HCT116 (cell line): ENCODE data around the gene PRPF40B. TPM values are rescaled to one million over a fixed set of nuclear protein-coding genes. Genes with fewer than 3 reads are reported as not detected.

Experiments
- ATAC-seq: fragments of 200-7000 bp; cut with Tn5 transposase; 2 replicates; pipeline ENCODE4 v1.9.1; 2020; ENCODE audit warnings: mild to moderate bottlenecking, moderate library complexity
- BruUV-seq: library from RNA; stranded (reverse); fragments of 400-500 nt; replicated peaks from 2 replicates; lab custom pipeline; 2021; lab: Mats Ljungman, UMichigan
- CTCF ChIA-PET: fragments of 300-600 bp; sonication (Branson Sonifier 250); formaldehyde crosslinking; loops from one replicate; lab custom pipeline; 2021; ENCODE audit warnings: antibody characterized with exemption; lab: Charles Lee
- POLR2A ChIA-PET: fragments of 300-600, 350-600 bp; sonication (Branson Sonifier 250); formaldehyde crosslinking; loops from one replicate; lab custom pipeline; 2021; ENCODE audit warnings: antibody characterized with exemption; lab: Charles Lee
- RAD21 ChIA-PET, 2 experiments: fragments of 300-600 bp; sonication (Branson Sonifier 250); formaldehyde crosslinking; loops; one replicate each; lab custom pipeline; 2023; ENCODE audit warnings: low total read pairs in 2 of 2; ENCODE audit not compliant: uncharacterized antibody in 2 of 2, unreplicated experiment in 2 of 2, low non-redundant PET in 1 of 2; lab: Charles Lee
- DNase-seq: peaks from one replicate; pipeline ENCODE4 v3.0.0-alpha.2; 2010; ENCODE audit warnings: low read depth, low spot score
- H2AFZ ChIP-seq: fragments of 200-600 bp; shearing (Covaris generic), sonication (generic); 2 replicates; pipeline ENCODE4 v1.6.1; 2017; ENCODE audit warnings: low read depth, mixed run types, mixed read lengths, antibody characterized with exemption, low read length; ENCODE audit not compliant: poor library complexity, severe bottlenecking
- H3K27ac ChIP-seq: 2 replicates; pipeline ENCODE4 v1.5.1; 2012; ENCODE audit warnings: low read depth, low read length
- H3K27me3 ChIP-seq: fragments of 200-600 bp; sonication (generic); 2 replicates; pipeline ENCODE4 v1.6.1; 2016; ENCODE audit warnings: mixed run types, low read length, mixed read lengths; ENCODE audit not compliant: insufficient read depth
- H3K36me3 ChIP-seq, 2 experiments: fragments of 200-500 bp in 1 of 2; fragments of 200-600 bp in 1 of 2; sonication (Bioruptor generic) in 1 of 2; sonication (generic) in 1 of 2; 2 replicates each; pipeline versions ENCODE4 v1.5.1 to v1.6.1; 2014 to 2016; ENCODE audit warnings: low read length in 2 of 2, inconsistent platforms in 1 of 2, mixed read lengths in 1 of 2, mixed run types in 1 of 2; ENCODE audit not compliant: insufficient read depth in 2 of 2, control insufficient read depth in 1 of 2
- H3K4me1 ChIP-seq, 2 experiments: fragments of 200-600 bp in 1 of 2; sonication (generic) in 1 of 2; 2 replicates each; pipeline versions ENCODE4 v1.5.1 to v1.6.1; 2012 to 2017; ENCODE audit warnings: low read length in 2 of 2, inconsistent platforms in 1 of 2, mild to moderate bottlenecking in 1 of 2, mixed read lengths in 1 of 2, mixed run types in 1 of 2, moderate library complexity in 1 of 2; ENCODE audit not compliant: insufficient read depth in 2 of 2, control insufficient read depth in 1 of 2
- H3K4me2 ChIP-seq: fragments of 200-600 bp; sonication (generic); 2 replicates; pipeline ENCODE4 v1.6.1; 2017; ENCODE audit warnings: mixed run types, low read length, mixed read lengths
- H3K4me3 ChIP-seq, 2 experiments: fragments of 200-600 bp in 1 of 2; sonication (generic) in 1 of 2; replicated peaks in 1 of 2; 2 replicates each; pipeline ENCODE4 v1.5.1; 2011 to 2016; ENCODE audit warnings: low read length in 2 of 2, control low read depth in 1 of 2, low read depth in 1 of 2, mild to moderate bottlenecking in 1 of 2, mixed read lengths in 1 of 2, mixed run types in 1 of 2
- H3K79me2 ChIP-seq: fragments of 200-600 bp; sonication (generic); 2 replicates; pipeline ENCODE4 v1.6.1; 2017; ENCODE audit warnings: mild to moderate bottlenecking, mixed run types, low read length, moderate library complexity, mixed read lengths; ENCODE audit not compliant: insufficient read depth
- H3K9ac ChIP-seq: fragments of 200-600 bp; sonication (generic); 2 replicates; pipeline ENCODE4 v1.6.1; 2016; ENCODE audit warnings: low read length, mixed read lengths
- H3K9me2 ChIP-seq: fragments of 200-600 bp; sonication (generic), shearing (Covaris generic); 2 replicates; pipeline ENCODE4 v1.6.1; 2017; ENCODE audit warnings: mixed run types, mild to moderate bottlenecking, moderate library complexity; ENCODE audit not compliant: insufficient read depth
- H3K9me3 ChIP-seq, 2 experiments: fragments of 200-500 bp in 1 of 2; fragments of 200-600 bp in 1 of 2; sonication (Bioruptor generic) in 1 of 2; sonication (generic) in 1 of 2; 2 replicates each; pipeline ENCODE4 v1.6.1; 2014 to 2017; ENCODE audit warnings: low read length in 2 of 2, mixed read lengths in 2 of 2, inconsistent platforms in 1 of 2, low read depth in 1 of 2, mild to moderate bottlenecking in 1 of 2, mixed run types in 1 of 2, moderate library complexity in 1 of 2; ENCODE audit not compliant: control insufficient read depth in 1 of 2, insufficient read depth in 1 of 2
- H4K20me1 ChIP-seq: fragments of 200-600 bp; sonication (generic), shearing (Covaris generic); 2 replicates; pipeline ENCODE4 v1.6.1; 2017; ENCODE audit warnings: mixed run types, mild to moderate bottlenecking, moderate library complexity; ENCODE audit not compliant: insufficient read depth
- ATF3 ChIP-seq: IDR thresholded peaks from 2 replicates; pipeline ENCODE4 v1.6.1; 2012
- CBX3 ChIP-seq: IDR thresholded peaks from 2 replicates; pipeline ENCODE4 v1.6.1; 2012; ENCODE audit warnings: low read depth
- CTCF ChIP-seq, 3 experiments: fragments of 200-600 bp in 1 of 3; sonication (generic) in 1 of 3; IDR thresholded peaks in 2 of 3; conservative IDR thresholded peaks in 1 of 3; 2 replicates each; pipeline ENCODE4 v1.5.1; 2012 to 2017; ENCODE audit warnings: low read depth in 2 of 3, low read length in 2 of 3, antibody characterized with exemption in 1 of 3, borderline replicate concordance in 1 of 3, control low read depth in 1 of 3, mild to moderate bottlenecking in 1 of 3, mixed read lengths in 1 of 3, mixed run types in 1 of 3, moderate library complexity in 1 of 3; ENCODE audit not compliant: insufficient read depth in 1 of 3
- EZH2 ChIP-seq: fragments of 200-600 bp; sonication (generic); IDR thresholded peaks from 2 replicates; pipeline ENCODE4 v1.6.1; 2017; ENCODE audit warnings: antibody characterized with exemption, mixed run types
- FOSL1 ChIP-seq: IDR thresholded peaks from 2 replicates; pipeline ENCODE4 v1.6.1; 2012; ENCODE audit warnings: low read depth
- JUND ChIP-seq: IDR thresholded peaks from 2 replicates; pipeline ENCODE4 v1.6.1; 2012
- POLR2A ChIP-seq: IDR thresholded peaks from 2 replicates; pipeline ENCODE4 v1.7.0; 2011; ENCODE audit warnings: borderline replicate concordance; ENCODE audit not compliant: insufficient read depth, insufficient read length; ENCODE audit errors: extremely low read depth
- POLR2AphosphoS5 ChIP-seq: IDR thresholded peaks from 2 replicates; pipeline ENCODE4 v1.6.1; 2011; ENCODE audit warnings: mild to moderate bottlenecking, low read depth, low read length, moderate library complexity
- RAD21 ChIP-seq: IDR thresholded peaks from 2 replicates; pipeline ENCODE4 v1.6.1; 2012; ENCODE audit warnings: low read depth, mild to moderate bottlenecking
- REST ChIP-seq: IDR thresholded peaks from 2 replicates; pipeline ENCODE4 v1.6.1; 2012; ENCODE audit warnings: low read depth
- SIN3A ChIP-seq: IDR thresholded peaks from 2 replicates; pipeline ENCODE4 v1.6.1; 2012; ENCODE audit warnings: low read depth
- SP1 ChIP-seq: IDR thresholded peaks from 2 replicates; pipeline ENCODE4 v1.6.1; 2012; ENCODE audit warnings: low read depth
- ZBTB33 ChIP-seq: IDR thresholded peaks from 2 replicates; pipeline ENCODE4 v1.6.1; 2011; ENCODE audit warnings: mild to moderate bottlenecking, low read length, moderate library complexity; ENCODE audit not compliant: insufficient replicate concordance; ENCODE audit errors: extremely low read depth
- ZNF274 ChIP-seq: fragments of 200-500 bp; sonication (Bioruptor generic); IDR thresholded peaks from 2 replicates; pipeline ENCODE4 v1.6.1; 2014; ENCODE audit warnings: mild to moderate bottlenecking, low read depth, low read length, inconsistent platforms
- intact Hi-C: fragments of 100-400 bp; cut with micrococcal nuclease; formaldehyde crosslinking; loops from 2 replicates; pipeline ENCODE4 v1.10.0; 2022
- total RNA-seq: library from RNA; stranded (reverse); gene quantifications from one replicate; pipeline ENCODE4 v1.2.1, GENCODE V29; 2021; ENCODE audit not compliant: unreplicated experiment

PRPF40B gene
- total RNA-seq, 1 experiment from 2014 or later = 29.0 TPM

GRCh38 chr12:49684310-49684854 lies 61.0 kb downstream of the PRPF40B start:
- Histone ChIP-seq H3K79me2 (no peaks in the 10 kb centered on the region), H3K9me2 (no peaks in the 10 kb centered on the region)
- intact Hi-C loops = no loop called here
- no peak for DNase-seq
- BruUV-seq = no TSS peak
- TF ChIP-seq ZNF274 (no peak), SP1 (no peak), ATF3 (no peak), CBX3 (no peak), JUND (no peak), POLR2A (no peak), REST (no peak), ZBTB33 (no peak), RAD21 (no peak), EZH2 (no peak), CTCF (IDR thresholded peaks at IDR 0.05 in 2 of 3, conservative IDR thresholded peaks at IDR 0.05 in 1 of 3; ENCODE audit: borderline replicate concordance in 1 of 3, insufficient read depth in 1 of 3, low read depth in 2 of 3, low read length in 2 of 3) (no peak), FOSL1 (no peak), SIN3A (no peak), POLR2AphosphoS5 (no peak)
- TF ChIP-seq, all 23 proteins: peak for 0
- ChIA-PET RAD21 (no interaction called here), CTCF (no interaction called here), POLR2A (no interaction called here)
- H3K36me3 ChIP-seq = no peaks in the 10 kb centered on the region
- no peak overlapping the region for H3K9ac ChIP-seq
- H4K20me1 ChIP-seq = no peaks in the 10 kb centered on the region
- H3K27ac ChIP-seq = no peak overlapping the region
- no peak overlapping the region for H3K4me3 ChIP-seq
- H2AFZ ChIP-seq = no peak overlapping the region
- no peak overlapping the region for H3K4me2 ChIP-seq
- no peaks in the 10 kb centered on the region for H3K27me3 ChIP-seq
- H3K4me1 ChIP-seq = no peaks in the 10 kb centered on the region; a peak in 1 of 4 replicates
- ATAC-seq = no peak
- no peaks in the 10 kb centered on the region for H3K9me3 ChIP-seq
